HG03139 (cell line): ENCODE results near the gene BEST2.
"Not testable (repeated sequence)": the region's sequence is repeated elsewhere in the genome, so short reads cannot be mapped to it uniquely, and the experiment has no call there.

Experiments used
- ATAC-seq: cut with Tn5 transposase; IDR thresholded peaks from one replicate; pipeline ENCODE4 v1.9.1; 2021; ENCODE audit not compliant: unreplicated experiment

BEST2 gene

GRCh38 chr19:12797141-12797587, 45.6 kb downstream of the BEST2 start:
- no peak for ATAC-seq

- not testable (repeated sequence) for ATAC-seq
These were observed 46.0 kb downstream of the BEST2 start for GRCh38 chr19:12797607-12798006.

DNA sequence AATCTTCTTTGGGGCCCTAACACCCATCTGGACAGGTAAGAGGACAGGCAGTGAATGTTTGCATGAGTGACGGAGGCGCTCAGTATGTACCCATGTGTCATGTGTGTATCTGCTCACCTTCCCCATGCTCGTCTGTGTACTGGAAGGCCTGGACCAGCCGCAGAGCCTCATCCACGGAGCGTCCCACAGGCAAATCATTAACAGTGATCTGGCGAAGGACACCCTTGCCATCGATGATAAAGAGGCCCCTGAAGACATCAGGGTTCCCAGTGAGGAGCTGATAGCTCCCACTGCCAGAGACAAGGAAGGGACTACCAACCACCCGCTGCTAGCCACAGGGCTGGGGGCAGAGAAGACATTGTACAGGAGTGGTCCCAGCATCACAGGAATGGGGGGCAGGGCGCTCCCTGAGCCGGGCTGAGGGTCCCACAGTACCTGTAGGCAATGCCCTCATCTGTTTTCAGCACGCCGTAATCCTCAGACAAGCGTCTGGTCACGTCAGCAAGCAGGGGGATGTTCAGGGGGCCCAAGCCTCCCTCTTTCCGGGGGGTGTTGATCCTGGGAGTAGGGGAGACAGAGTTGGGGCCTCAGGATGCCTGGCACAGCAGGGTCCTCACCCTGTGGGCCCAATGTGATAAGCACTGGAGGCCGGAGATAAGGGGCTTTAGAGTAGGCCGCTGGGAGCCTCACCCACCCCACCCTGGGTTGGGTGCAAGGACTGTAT, 48.3 kb downstream of the BEST2 start:
- no peak for ATAC-seq

DNA sequence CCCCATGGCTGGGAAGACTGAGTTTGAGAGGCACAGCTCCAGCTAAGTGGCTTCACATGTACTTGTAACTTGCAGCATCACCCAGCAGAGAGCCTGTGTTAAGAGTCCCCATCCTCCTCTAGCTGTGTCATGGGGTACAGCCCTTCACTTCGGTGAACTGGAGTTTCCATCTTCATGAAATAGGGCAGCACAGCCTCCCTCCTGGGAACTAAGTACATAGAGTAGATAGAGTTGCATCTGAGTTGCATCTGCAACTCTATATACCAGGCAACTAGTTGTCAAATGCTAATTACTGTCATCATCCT, 48.8 kb downstream of the BEST2 start:
- no peak for ATAC-seq

GRCh38 chr19:12800923-12801465, 49.4 kb downstream of the BEST2 start:
- no peak for ATAC-seq

DNA sequence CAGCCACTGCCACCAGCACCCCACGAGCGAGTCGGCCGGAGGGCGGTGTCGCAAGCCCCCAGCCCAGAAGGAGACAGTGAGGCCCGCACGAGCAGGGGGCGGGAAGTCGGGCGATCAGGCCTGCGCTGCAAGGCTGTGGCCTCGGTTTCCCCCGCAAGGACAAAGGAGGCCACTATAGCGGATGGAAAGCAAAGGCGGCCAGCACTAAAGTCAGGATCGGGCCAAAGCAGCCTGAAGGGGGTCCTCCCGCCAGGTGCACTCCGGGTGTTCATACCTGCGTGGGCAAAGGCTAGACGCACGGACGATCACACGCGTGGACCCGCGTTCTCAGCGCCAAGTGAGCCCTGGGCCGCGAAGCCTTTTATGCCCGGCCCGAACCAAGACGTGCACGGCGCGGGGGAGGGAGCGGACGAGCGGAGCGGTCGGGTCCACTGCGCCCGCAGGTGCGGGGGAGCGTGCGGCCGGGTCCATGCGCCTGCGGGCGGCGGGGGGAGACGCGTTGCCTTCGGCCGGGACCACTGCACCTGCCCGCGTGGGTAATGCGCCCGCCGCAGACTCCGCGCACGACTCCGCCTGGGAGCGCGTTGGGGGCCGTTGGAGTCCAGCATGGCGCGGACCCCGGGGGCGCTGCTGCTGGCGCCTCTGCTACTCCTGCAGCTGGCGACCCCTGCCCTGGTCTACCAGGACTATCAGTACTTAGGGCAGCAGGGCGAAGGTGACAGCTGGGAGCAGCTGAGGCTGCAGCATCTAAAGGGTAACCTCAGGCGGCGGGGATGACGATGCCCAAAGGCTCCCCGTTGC, 50.1 kb downstream of the BEST2 start, which contains the start of the genes PRDX2 and THSD8:
Gene PRDX2, minus strand, starts transcription at position 335 of the 801 bp plus-strand sequence. CDS start 539 bp downstream, outside the sequence.
Gene THSD8, plus strand, starts transcription at position 604 of the 801 bp plus-strand sequence. Its CDS starts 3 bp downstream, at position 607.
- ATAC-seq: no peak

- no peak for ATAC-seq
These were observed 50.9 kb downstream of the BEST2 start for GRCh38 chr19:12802267-12803106.

DNA sequence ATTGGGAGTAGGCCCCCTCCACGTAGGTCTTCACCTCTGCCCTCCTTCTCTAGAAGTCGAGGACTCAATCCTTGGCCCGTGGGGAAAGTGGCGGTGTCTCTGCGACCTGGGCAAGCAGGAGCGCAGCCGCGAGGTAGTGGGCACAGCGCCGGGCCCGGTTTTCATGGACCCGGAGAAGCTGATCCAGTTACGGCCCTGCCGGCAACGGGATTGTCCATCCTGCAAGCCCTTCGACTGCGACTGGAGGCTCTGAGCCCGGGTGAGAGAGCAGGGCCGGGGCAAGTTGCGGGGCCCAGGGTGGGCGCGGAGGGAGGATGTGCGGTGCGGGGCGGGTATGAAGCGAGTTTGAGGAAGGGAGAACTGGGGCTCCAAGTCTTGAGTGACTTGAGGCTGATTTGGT, 52.5 kb downstream of the BEST2 start:
- no peak for ATAC-seq

- ATAC-seq: peak; percentile 74
These were observed 54.9 kb downstream of the BEST2 start, which contains the start of gene RNASEH2A for GRCh38 chr19:12806242-12807081. Gene RNASEH2A, plus strand, starts transcription at chr19:12806584. Its CDS starts 90 bp downstream, at chr19:12806674.
